K562 (cell line): Measurements from ENCODE around the gene ZNF775. TPM values are rescaled to one million over a fixed set of nuclear protein-coding genes. Genes with fewer than 3 reads are reported as not detected.

Experiments used
- AFF1 ChIP-seq, 2 experiments: fragments of 450-650 bp; IDR thresholded peaks; 2 replicates each; pipeline ENCODE4 v1.6.1; 2018; ENCODE audit warnings: mild to moderate bottlenecking in 2 of 2, low read depth in 1 of 2; ENCODE audit not compliant: partially characterized antibody in 2 of 2
- CAMTA2 ChIP-seq: fragments of 250-450 bp; sonication (Bioruptor Pico); conservative IDR thresholded peaks from 2 replicates; pipeline ENCODE4 v1.5.1; 2022
- KAT2B ChIP-seq: IDR thresholded peaks from one replicate; pipeline ENCODE4 v1.6.1; 2012; ENCODE audit warnings: low read depth, mild to moderate bottlenecking, control low read depth, inconsistent platforms, low read length, moderate library complexity
- KDM4B ChIP-seq, 2 experiments: fragments of 450-650 bp in 1 of 2; sonication (generic) in 1 of 2; IDR thresholded peaks; 2 replicates each; pipeline ENCODE4 v1.6.1; 2016 to 2017; ENCODE audit warnings: borderline replicate concordance in 2 of 2, antibody characterized with exemption in 1 of 2, low read depth in 1 of 2, mild to moderate bottlenecking in 1 of 2
- MLLT1 ChIP-seq, 2 experiments: fragments of 450-650 bp; IDR thresholded peaks; 2 replicates each; pipeline ENCODE4 v1.6.1; 2016
- MXI1 ChIP-seq: IDR thresholded peaks from 2 replicates; pipeline ENCODE4 v1.6.1; 2011; ENCODE audit warnings: low read depth, mild to moderate bottlenecking, improper control_type of control experiment, low read length
- POLR2AphosphoS2 ChIP-seq: IDR thresholded peaks from 2 replicates; pipeline ENCODE4 v1.6.1; 2012; ENCODE audit warnings: low read length, improper control_type of control experiment
- TAF9B ChIP-seq: fragments of 450-650 bp; IDR thresholded peaks from 2 replicates; pipeline ENCODE4 v1.6.1; 2018; ENCODE audit warnings: mild to moderate bottlenecking; ENCODE audit not compliant: partially characterized antibody
- TSHZ1 ChIP-seq: fragments of 250-450 bp; sonication (Bioruptor Pico); IDR thresholded peaks from 2 replicates; pipeline ENCODE4 v1.4.0; 2020; ENCODE audit warnings: mild to moderate bottlenecking, moderate library complexity
- U2AF2 ChIP-seq: fragments of 200-400 bp; formaldehyde crosslinking; optimal IDR thresholded peaks from 2 replicates; pipeline ENCODE3; 2017; ENCODE audit warnings: low read depth, mild to moderate bottlenecking, low read length
- ZNF445 ChIP-seq: fragments of 250-450 bp; sonication (Bioruptor Pico); IDR thresholded peaks from 2 replicates; pipeline ENCODE4 v1.4.0; 2020; ENCODE audit warnings: low read depth, mild to moderate bottlenecking, moderate library complexity
- ZNF639 ChIP-seq, 2 experiments: fragments of 200-800 bp in 1 of 2; sonication (Bioruptor generic) in 1 of 2; sonication (generic) in 1 of 2; formaldehyde crosslinking in 1 of 2; IDR thresholded peaks in 1 of 2; conservative IDR thresholded peaks in 1 of 2; 2 replicates each; pipeline versions ENCODE4 v1.5.0 to v1.6.1; 2016 to 2020; ENCODE audit warnings: missing compliant biosample characterization in 1 of 2, missing genetic modification characterization in 1 of 2, missing genetic modification reagents in 1 of 2
- ZNF77 ChIP-seq: fragments of 250-450 bp; sonication (Bioruptor Pico); IDR thresholded peaks from 2 replicates; pipeline ENCODE4 v1.5.0; 2020
- polyA plus RNA-seq, 8 experiments: library from polyadenylated mRNA; depleted of rRNA in 4 of 8; stranded (reverse) in 5 of 8; unstranded in 3 of 8; fragments of >200 nt; fragmentation: Nextera tagmentation in 2 of 8; fragmentation: Illumina TruSeq in 1 of 8; extraction: Ambion mirVana in 2 of 8; extraction: Trizol in 1 of 8; gene quantifications; 2 replicates each; pipeline versions ENCODE4 v1.2.1 to v1.2.3, GENCODE V29; 2011 to 2014; ENCODE audit warnings: inconsistent platforms in 1 of 8, missing spikeins in 1 of 8
- total RNA-seq, 7 experiments: library from RNA; depleted of rRNA in 6 of 7; stranded (reverse); fragments of >200 nt in 6 of 7; fragmentation: Illumina TruSeq in 2 of 7; extraction: Trizol in 2 of 7; gene quantifications; 2 replicates each; pipeline versions ENCODE4 v1.2.1 to v1.2.3, GENCODE V29; 2011 to 2021; ENCODE audit warnings: low replicate concordance in 1 of 7
- TF ChIP-seq, protein P1 (sequence below): IDR thresholded peaks from 3 replicates; pipeline ENCODE4 v1.6.1; 2011; ENCODE audit warnings: borderline replicate concordance, mild to moderate bottlenecking; ENCODE audit not compliant: insufficient read length, insufficient read depth

The ZNF775 gene
- total and polyA plus RNA-seq, 9 of the 15 experiments (the other 6 are each of a cell fraction or from before 2014, with no cell fraction given): 0.04 to 18.7 (median 4.9) TPM

- peak; percentile 74; the same call in 1 of the 2 replicates for TF ChIP-seq CAMTA2 (CRISPR knock-in tag)
- no peak for TF ChIP-seq AFF1 (IDR thresholded peaks at IDR 0.05; ENCODE audit: low read depth in 1 of 2, partially characterized antibody in 2 of 2)
- TF ChIP-seq POLR2AphosphoS2: no peak
- TF ChIP-seq KDM4B (IDR thresholded peaks at IDR 0.05; ENCODE audit: borderline replicate concordance in 2 of 2, low read depth in 1 of 2): no peak
- no peak for TF ChIP-seq ZNF445 (CRISPR knock-in tag)
- TF ChIP-seq, protein P1, sequence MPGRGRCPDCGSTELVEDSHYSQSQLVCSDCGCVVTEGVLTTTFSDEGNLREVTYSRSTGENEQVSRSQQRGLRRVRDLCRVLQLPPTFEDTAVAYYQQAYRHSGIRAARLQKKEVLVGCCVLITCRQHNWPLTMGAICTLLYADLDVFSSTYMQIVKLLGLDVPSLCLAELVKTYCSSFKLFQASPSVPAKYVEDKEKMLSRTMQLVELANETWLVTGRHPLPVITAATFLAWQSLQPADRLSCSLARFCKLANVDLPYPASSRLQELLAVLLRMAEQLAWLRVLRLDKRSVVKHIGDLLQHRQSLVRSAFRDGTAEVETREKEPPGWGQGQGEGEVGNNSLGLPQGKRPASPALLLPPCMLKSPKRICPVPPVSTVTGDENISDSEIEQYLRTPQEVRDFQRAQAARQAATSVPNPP: no peak
- no peak for TF ChIP-seq MXI1
- TF ChIP-seq TAF9B: no peak
- TF ChIP-seq ZNF77: no peak
- no peak for TF ChIP-seq ZNF639 (CRISPR knock-in tag; conservative IDR thresholded peaks at IDR 0.05 in 1 of 2, IDR thresholded peaks at IDR 0.05 in 1 of 2)
- TF ChIP-seq U2AF2: no peak
- no peak for TF ChIP-seq KAT2B
- no peak for TF ChIP-seq TSHZ1
- no peak for TF ChIP-seq MLLT1 (IDR thresholded peaks at IDR 0.05)
Observed at GRCh38 chr7:150403376-150404171, 24.4 kb downstream of the ZNF775 start (continued).
